Neural progenitor cell (in vitro differentiated cells): ENCODE data around the gene DIDO1. TPM values are rescaled to one million over a fixed set of nuclear protein-coding genes. Genes with fewer than 3 reads are reported as not detected.

Source experiments
- DNase-seq: peaks from one replicate; pipeline ENCODE4 v3.0.0-alpha.2; 2016; ENCODE audit warnings: low spot score
- H2AFZ ChIP-seq: fragments of 200-600 bp; sonication (generic); replicated peaks from 2 replicates; pipeline ENCODE4 v1.6.1; 2016; ENCODE audit warnings: antibody characterized with exemption
- H3F3A ChIP-seq: fragments of 200-600 bp; sonication (generic); 2 replicates; pipeline ENCODE4 v1.6.1; 2016; ENCODE audit warnings: antibody characterized with exemption, low read depth
- H3K27ac ChIP-seq: fragments of 200-600 bp; sonication (generic); 2 replicates; pipeline ENCODE4 v1.5.1; 2016; ENCODE audit warnings: mild to moderate bottlenecking
- H3K27me3 ChIP-seq: fragments of 200-600 bp; sonication (generic); 2 replicates; pipeline ENCODE4 v1.6.1; 2016; ENCODE audit warnings: mild to moderate bottlenecking, moderate library complexity
- H3K36me3 ChIP-seq: fragments of 200-600 bp; sonication (generic); 2 replicates; pipeline ENCODE4 v1.5.1; 2016
- H3K4me1 ChIP-seq: fragments of 200-600 bp; sonication (generic); 2 replicates; pipeline ENCODE4 v1.6.1; 2016; ENCODE audit warnings: mixed run types
- H3K4me2 ChIP-seq: fragments of 200-600 bp; sonication (generic); 2 replicates; pipeline ENCODE4 v1.6.1; 2016
- H3K4me3 ChIP-seq: fragments of 200-600 bp; sonication (generic); 2 replicates; pipeline ENCODE4 v1.5.1; 2016
- H3K79me2 ChIP-seq: fragments of 200-600 bp; sonication (generic); 2 replicates; pipeline ENCODE4 v1.6.1; 2016; ENCODE audit warnings: low read depth
- H3K9ac ChIP-seq: fragments of 200-600 bp; sonication (generic); 2 replicates; pipeline ENCODE4 v1.6.1; 2016
- H3K9me3 ChIP-seq: fragments of 200-600 bp; sonication (generic); 2 replicates; pipeline ENCODE4 v1.5.1; 2016; ENCODE audit warnings: low read depth
- H4K20me1 ChIP-seq: fragments of 200-600 bp; sonication (generic); 2 replicates; pipeline ENCODE4 v1.6.1; 2016; ENCODE audit warnings: low read depth
- H3K27ac Mint-ChIP-seq: 3 replicates; pipeline ENCODE4 v1.8.0; 2021; ENCODE audit warnings: mixed read lengths
- H3K27me3 Mint-ChIP-seq: 2 replicates; pipeline ENCODE4 v1.8.0; 2022; ENCODE audit warnings: low read depth, mild to moderate bottlenecking, inconsistent platforms, moderate library complexity, mixed read lengths; ENCODE audit not compliant: insufficient read depth
- H3K36me3 Mint-ChIP-seq: 3 replicates; pipeline ENCODE4 v1.8.0; 2021; ENCODE audit warnings: mixed read lengths
- H3K4me1 Mint-ChIP-seq: 3 replicates; pipeline ENCODE4 v1.8.0; 2021; ENCODE audit warnings: mixed read lengths
- H3K4me3 Mint-ChIP-seq: 3 replicates; pipeline ENCODE4 v1.8.0; 2021; ENCODE audit warnings: mild to moderate bottlenecking, moderate library complexity, mixed read lengths
- H3K9me3 Mint-ChIP-seq: 3 replicates; pipeline ENCODE4 v1.8.0; 2020; ENCODE audit warnings: mixed read lengths
- CTCF ChIP-seq: fragments of 200-600 bp; sonication (generic); IDR thresholded peaks from 2 replicates; pipeline ENCODE4 v1.5.1; 2017; ENCODE audit warnings: antibody characterized with exemption, mild to moderate bottlenecking
- EZH2 ChIP-seq: fragments of 200-600 bp; sonication (generic); IDR thresholded peaks from 2 replicates; pipeline ENCODE4 v1.6.1; 2017; ENCODE audit warnings: antibody characterized with exemption, mild to moderate bottlenecking, moderate library complexity
- EZH2phosphoT487 ChIP-seq: fragments of 200-600 bp; sonication (generic); IDR thresholded peaks from 2 replicates; pipeline ENCODE4 v1.6.1; 2017; ENCODE audit warnings: antibody characterized with exemption
- total RNA-seq: library from RNA; depleted of rRNA; stranded (reverse); fragments of >200 nt; gene quantifications from 2 replicates; pipeline ENCODE4 v1.2.3, GENCODE V29; 2015; ENCODE audit warnings: low replicate concordance

Gene DIDO1
- total RNA-seq, 1 donor from 2014 or later, result 64.5 TPM

GRCh38 chr20:62918831-62919230 lies 7.5 kb downstream of the DIDO1 start:
- Mint-ChIP-seq H3K9me3 (no peaks in the 10 kb centered on the region), H3K4me1 (peaks cover 76% of the 10 kb centered on the region), H3K4me3 (no peak overlapping the region), H3K27me3 (peaks cover 2% of the 10 kb centered on the region), H3K27ac (no peak overlapping the region), H3K36me3 (no peaks in the 10 kb centered on the region)
- Histone ChIP-seq H3K36me3 (no peaks in the 10 kb centered on the region), H3K4me1 (peaks cover 70% of the 10 kb centered on the region), H3K9ac (no peak overlapping the region), H3K4me2 (no peak overlapping the region), H3F3A (peaks cover 48% of the 10 kb centered on the region), H2AFZ (no peak overlapping the region), H4K20me1 (peaks cover 100% of the 10 kb centered on the region), H3K79me2 (peaks cover 100% of the 10 kb centered on the region), H3K27ac (no peak overlapping the region), H3K27me3 (no peaks in the 10 kb centered on the region), H3K4me3 (no peak overlapping the region), H3K9me3 (no peaks in the 10 kb centered on the region)
- TF ChIP-seq CTCF (no peak), EZH2 (no peak), EZH2phosphoT487 (no peak)
- no peak for DNase-seq

- H3K9ac ChIP-seq, result no peak overlapping the region
- no peaks in the 10 kb centered on the region for H3K27me3 ChIP-seq
- H3K36me3 ChIP-seq, result no peaks in the 10 kb centered on the region
- H3F3A ChIP-seq, result peaks cover 48% of the 10 kb centered on the region
- H3K9me3 ChIP-seq, result no peaks in the 10 kb centered on the region
- Mint-ChIP-seq H3K27ac (no peak overlapping the region), H3K9me3 (no peaks in the 10 kb centered on the region), H3K4me3 (no peak overlapping the region), H3K4me1 (peaks cover 75% of the 10 kb centered on the region), H3K36me3 (no peaks in the 10 kb centered on the region), H3K27me3 (peaks cover 2% of the 10 kb centered on the region)
- no peak overlapping the region for H2AFZ ChIP-seq
- H3K4me1 ChIP-seq, result peaks cover 69% of the 10 kb centered on the region
- DNase-seq, result no peak
- H4K20me1 ChIP-seq, result peaks cover 100% of the 10 kb centered on the region
- H3K4me2 ChIP-seq, result peak overlapping the region; percentile 43
- no peak overlapping the region for H3K4me3 ChIP-seq
- H3K79me2 ChIP-seq, result peaks cover 100% of the 10 kb centered on the region
- TF ChIP-seq EZH2phosphoT487 (no peak), EZH2 (no peak), CTCF (no peak)
- no peak overlapping the region for H3K27ac ChIP-seq
These were observed 8.2 kb downstream of the DIDO1 start for GRCh38 chr20:62918147-62918546.

GRCh38 chr20:62917720-62918119 lies 8.6 kb downstream of the DIDO1 start:
- peak overlapping the region; percentile 11 for H3K9ac ChIP-seq
- H3F3A ChIP-seq, result peaks cover 48% of the 10 kb centered on the region
- H3K4me1 ChIP-seq, result peaks cover 69% of the 10 kb centered on the region
- peak overlapping the region; percentile 43 for H3K4me2 ChIP-seq
- no peak for DNase-seq
- peaks cover 100% of the 10 kb centered on the region for H4K20me1 ChIP-seq
- Mint-ChIP-seq H3K4me1 (peaks cover 73% of the 10 kb centered on the region), H3K27ac (no peak overlapping the region), H3K9me3 (no peaks in the 10 kb centered on the region), H3K4me3 (no peak overlapping the region), H3K36me3 (peaks cover 2% of the 10 kb centered on the region), H3K27me3 (peaks cover 2% of the 10 kb centered on the region)
- no peak overlapping the region for H3K27ac ChIP-seq
- peaks cover 100% of the 10 kb centered on the region for H3K79me2 ChIP-seq
- no peaks in the 10 kb centered on the region for H3K9me3 ChIP-seq
- H3K27me3 ChIP-seq, result no peaks in the 10 kb centered on the region
- H3K36me3 ChIP-seq, result no peaks in the 10 kb centered on the region
- H2AFZ ChIP-seq, result no peak overlapping the region
- no peak overlapping the region for H3K4me3 ChIP-seq
- TF ChIP-seq EZH2phosphoT487 (no peak), EZH2 (no peak), CTCF (no peak)
